Fibroblast of skin of back (primary cell): ENCODE measurements around the gene ADCY5.

ENCODE experiments used
- DNase-seq: peaks from one replicate; pipeline ENCODE4 v3.0.0-alpha.2; 2013

Gene ADCY5

GRCh38 chr3:123236902-123237301 is 212.0 kb downstream of the ADCY5 start:
- DNase-seq: no peak
